D341Med (cell line): ENCODE measurements around the gene AP3S1.
"Not testable (repeated sequence)": the region's sequence is repeated elsewhere in the genome, so short reads cannot be mapped to it uniquely, and the experiment has no call there.

Experiments
- DNase-seq: peaks from one replicate; pipeline ENCODE4 v3.0.0; 2012; ENCODE audit warnings: low spot score

The AP3S1 gene

DNA sequence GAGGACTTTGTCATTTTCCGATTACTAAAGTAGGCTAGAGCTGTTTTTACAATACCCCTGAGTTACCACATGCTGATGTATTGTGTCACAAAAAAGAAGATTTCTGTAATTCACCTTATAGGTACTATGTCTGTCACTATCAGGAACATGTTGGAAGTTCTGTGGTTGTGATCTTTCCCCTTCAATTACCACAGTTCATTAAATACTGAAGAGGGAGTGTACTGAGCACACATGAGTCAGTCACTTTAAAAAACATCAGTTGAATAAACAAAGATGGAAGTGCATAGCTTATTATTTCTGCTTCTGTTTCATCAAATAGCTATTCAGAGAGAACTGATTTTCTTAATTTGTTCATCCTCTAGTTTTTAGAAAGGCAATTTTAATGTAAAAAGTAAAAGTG is 31.7 kb downstream of the AP3S1 start:
- no peak for DNase-seq

- peak; percentile 26 for DNase-seq
These were observed 33.7 kb downstream of the AP3S1 start for GRCh38 chr5:115875447-115875846.

GRCh38 chr5:115877342-115877741 is 35.6 kb downstream of the AP3S1 start:
- not testable (repeated sequence) for DNase-seq

DNA sequence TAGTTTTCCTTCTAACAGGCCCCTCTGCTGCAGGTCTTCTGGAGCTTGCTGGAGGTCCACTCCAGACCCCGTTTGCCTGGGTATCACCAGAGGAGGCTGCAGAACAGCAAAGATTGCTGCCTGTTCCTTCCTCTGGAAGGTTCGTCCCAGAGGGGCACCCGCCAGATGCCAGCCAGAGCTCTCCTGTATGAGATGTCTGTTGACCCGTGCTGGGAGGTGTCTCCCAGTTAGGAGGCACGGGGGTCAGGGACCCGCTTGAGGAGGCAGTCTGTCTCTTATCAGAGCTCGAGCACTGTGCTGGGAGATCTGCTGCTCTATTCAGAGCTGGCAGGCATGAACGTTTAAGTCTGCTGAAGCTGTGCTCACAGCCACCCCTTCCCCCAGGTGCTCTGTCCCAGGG is 40.7 kb downstream of the AP3S1 start:
- DNase-seq = not testable (repeated sequence)

GRCh38 chr5:115884704-115885103 is 43.0 kb downstream of the AP3S1 start:
- no peak for DNase-seq

DNA sequence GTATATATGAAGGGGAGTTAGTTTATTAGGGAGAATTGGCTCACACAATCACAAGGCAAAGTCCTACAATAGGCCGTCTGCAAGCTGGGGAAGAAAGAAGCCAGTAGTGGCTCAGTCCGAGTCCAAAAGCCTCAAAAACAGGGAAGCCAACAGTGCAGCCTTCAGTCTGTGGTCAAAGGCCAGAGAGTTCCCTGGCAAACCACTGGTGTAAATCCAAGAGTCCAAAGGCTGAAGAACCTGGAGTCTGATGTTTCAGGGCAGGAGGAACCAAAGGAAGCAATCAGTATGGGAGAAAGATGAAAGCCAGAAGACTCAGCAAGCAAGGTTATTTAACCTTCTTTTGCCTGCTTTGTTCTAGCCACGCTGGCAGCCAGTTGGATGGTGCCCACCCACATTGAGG is 43.5 kb downstream of the AP3S1 start:
- DNase-seq = not testable (repeated sequence)

- no peak for DNase-seq
These were observed 46.3 kb downstream of the AP3S1 start for GRCh38 chr5:115888027-115888426.

GRCh38 chr5:115892021-115892420 is 50.3 kb downstream of the AP3S1 start:
- DNase-seq = no peak

GRCh38 chr5:115894342-115894741 is 52.6 kb downstream of the AP3S1 start:
- no peak for DNase-seq

DNA sequence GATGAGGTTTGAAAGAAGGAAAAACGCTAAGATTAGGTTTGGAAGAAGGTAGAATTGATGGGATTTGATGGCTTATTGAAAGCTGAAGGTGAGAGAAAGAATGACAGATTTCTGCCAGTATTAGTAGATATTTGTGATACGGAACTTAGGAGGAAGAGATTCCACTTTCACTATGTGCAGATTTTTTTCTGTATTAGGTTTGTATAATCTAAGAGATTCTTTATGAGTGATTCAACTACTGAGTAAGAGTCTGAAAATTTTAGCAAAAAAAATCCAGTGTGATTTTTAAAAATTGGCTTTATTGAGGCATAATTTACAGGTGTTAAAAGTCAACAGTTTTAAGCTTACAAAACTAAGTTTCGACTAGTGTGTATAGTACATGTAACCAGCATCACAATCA is 54.1 kb downstream of the AP3S1 start:
- no peak for DNase-seq

GRCh38 chr5:115898656-115899055 is 56.9 kb downstream of the AP3S1 start:
- DNase-seq = no peak

DNA sequence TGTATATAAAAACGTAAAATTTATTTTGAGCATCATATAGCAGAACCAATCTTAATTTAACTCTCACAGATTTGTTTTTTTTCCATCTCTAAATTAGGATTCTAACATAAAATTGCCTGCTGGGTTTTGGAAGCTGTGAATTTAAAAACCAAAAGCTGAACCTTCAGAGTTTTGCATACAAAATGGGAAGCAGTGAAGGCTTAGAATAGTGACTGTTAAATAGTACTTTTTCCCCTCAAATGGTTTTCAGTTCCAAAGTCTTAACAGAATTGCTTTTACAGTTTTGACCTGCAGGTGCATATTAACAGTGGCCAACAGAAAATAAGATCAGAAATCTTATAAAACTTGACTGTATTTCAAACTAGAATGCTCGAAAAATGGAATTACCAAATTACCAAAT is 65.4 kb downstream of the AP3S1 start:
- DNase-seq = no peak

- DNase-seq = not testable (repeated sequence)
These were observed 72.1 kb downstream of the AP3S1 start for GRCh38 chr5:115913623-115914400.

GRCh38 chr5:115920171-115920725 is 78.5 kb downstream of the AP3S1 start:
- DNase-seq = no peak

- not testable (repeated sequence) for DNase-seq
These were observed 87.1 kb downstream of the AP3S1 start for GRCh38 chr5:115928578-115929407.

DNA sequence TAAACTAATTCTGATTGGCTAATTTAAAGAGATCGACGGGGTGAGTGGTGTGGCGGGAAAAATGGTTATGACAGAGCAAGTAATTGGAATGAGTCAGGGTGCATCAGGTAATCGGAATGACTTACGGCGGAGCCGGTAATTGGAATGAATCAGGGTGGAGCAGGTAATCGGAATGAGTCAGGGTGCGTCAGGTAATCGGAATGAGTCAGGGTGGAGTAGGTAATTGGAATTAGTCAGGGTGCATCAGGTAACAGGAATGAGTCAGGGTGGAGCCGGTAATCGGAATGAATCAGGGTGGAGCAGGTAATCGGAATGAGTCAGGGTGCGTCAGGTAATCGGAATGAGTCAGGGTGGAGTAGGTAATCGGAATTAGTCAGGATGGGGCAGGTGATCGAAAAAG is 88.4 kb downstream of the AP3S1 start:
- DNase-seq = not testable (repeated sequence)

- DNase-seq = no peak
These were observed 89.0 kb downstream of the AP3S1 start for GRCh38 chr5:115930630-115931337.

- DNase-seq = no peak
These were observed 91.3 kb downstream of the AP3S1 start for GRCh38 chr5:115932991-115933390.

DNA sequence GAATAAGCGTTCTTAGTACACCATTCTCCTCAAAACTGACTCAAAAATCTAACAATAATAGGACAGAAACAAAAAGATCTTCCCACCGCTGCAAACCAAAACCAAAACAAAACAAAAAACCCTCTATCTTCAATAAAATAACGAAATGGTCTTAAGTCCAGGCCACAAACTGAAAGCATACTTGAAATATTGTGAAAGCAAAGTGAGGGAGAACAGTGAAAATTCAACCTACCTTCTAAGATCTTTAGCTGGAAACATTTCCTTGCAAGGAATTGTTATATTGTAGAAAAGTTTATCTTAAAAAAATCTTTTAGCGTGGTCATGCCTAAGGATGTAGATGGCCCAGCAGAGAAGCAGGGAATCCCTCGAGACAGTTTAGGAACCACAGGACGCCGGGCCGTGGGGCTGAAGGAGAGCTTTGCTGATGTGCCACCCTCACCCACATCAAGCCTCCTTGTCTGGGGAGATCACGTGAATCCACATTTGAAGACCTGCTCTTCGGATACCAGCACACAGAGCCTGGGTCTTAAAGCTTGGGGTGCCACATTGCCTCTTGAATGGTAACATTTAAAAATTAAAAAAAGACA is 92.7 kb downstream of the AP3S1 start:
- DNase-seq = no peak

DNA sequence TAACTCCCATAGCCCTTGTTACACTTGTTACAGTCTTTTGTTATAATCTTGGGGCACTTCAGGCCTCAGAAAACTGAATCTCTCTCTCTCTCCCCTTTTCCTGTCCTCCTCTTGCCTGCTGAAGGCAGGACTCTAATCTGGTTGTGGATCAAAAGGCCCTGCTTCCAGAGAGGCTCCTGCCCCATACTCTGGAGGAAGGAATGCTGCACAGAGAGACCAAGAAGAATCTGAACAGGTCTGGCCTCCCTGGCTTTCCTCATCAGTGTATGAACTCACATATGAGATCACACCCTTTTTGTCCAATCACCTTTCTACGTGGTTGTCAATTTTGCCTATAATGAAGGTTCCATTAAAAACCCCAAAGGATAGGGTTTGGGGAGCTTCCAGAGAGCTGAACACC is 94.3 kb downstream of the AP3S1 start:
- DNase-seq = no peak

GRCh38 chr5:115939059-115939458 is 97.3 kb downstream of the AP3S1 start:
- DNase-seq = no peak
